Stimulated activated CD8-positive, alpha-beta memory T cell treated with anti-CD3 and anti-CD28 coated beads, Interleukin-2, amount 100 ng/mL, for 1 hour (primary cell): Measurements from ENCODE around the gene SORCS2.

Source experiments
- DNase-seq, 2 donors: peaks; one replicate each; pipeline ENCODE4 v3.0.0-alpha.2; 2020; ENCODE audit warnings: low read depth in 2 of 2

The SORCS2 gene

DNA sequence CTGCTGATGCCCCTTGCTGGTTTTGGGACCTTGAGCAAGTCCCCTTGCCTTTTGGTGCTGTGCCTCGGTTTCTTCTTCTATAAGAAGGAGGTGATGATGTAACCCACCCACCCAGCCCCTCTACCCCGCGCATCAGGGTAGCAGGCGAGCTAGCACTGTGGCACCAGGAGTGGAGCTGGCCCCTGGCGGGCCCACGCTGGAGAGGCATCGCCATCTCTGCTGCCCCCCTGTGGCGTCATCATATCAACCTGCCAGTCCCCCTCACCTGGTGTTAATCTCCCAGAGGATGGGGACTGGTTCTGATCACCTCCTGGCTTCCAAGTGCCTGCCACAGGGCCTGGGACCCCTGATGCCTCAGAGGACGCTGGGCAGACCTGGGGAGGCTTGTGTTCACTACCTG is 6.3 kb upstream of the SORCS2 start:
- no peak for DNase-seq

DNA sequence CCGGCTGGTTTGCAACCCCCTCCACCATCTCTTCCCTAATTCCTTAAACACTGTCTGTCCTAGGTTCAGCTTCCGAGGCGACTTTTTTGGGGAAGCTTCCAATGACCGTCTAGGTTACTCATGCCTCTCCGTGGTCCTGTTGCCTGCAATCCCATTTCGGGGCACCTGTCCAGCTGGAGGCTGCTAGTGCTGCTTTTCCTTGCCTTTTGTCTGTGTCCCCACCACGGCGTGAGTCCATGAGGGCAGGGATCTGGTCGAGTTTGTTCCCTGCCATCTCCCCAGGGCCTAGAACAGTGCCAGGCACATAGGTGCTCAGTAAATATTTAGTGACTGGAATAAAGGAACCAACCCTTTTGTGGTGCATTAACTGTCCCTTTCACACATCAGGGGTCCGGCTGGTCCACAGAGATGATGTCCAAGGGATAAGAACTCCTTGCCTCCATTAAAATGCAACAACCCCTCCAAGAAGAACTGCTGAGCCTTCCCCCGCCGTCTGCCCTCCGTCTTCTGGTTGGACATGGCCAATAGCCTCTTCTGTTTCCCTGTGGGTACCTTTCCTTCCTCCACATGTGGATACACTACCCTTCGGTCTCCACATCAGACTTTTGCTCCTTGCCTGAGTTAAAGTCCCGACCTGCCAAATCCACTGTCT is 5.7 kb upstream of the SORCS2 start:
- DNase-seq = no peak

DNA sequence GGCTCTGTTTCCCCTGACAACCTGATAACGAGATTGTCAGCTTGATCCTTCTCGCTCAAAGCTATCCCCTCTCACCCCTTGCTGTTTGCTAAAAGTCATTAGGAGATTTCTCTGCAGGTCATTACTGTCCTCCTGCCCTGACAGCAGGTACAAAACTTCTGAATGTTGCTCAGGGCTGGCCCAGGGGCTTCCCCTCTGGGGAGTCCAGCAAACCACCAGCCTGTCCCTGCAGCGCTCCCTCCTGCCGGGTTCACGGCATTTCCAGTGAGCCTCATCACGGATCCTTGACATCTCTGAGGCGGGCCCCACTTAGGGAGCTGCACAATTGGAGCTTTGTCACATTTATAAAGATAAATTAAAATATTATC is 5.2 kb upstream of the SORCS2 start:
- DNase-seq = no peak

DNA sequence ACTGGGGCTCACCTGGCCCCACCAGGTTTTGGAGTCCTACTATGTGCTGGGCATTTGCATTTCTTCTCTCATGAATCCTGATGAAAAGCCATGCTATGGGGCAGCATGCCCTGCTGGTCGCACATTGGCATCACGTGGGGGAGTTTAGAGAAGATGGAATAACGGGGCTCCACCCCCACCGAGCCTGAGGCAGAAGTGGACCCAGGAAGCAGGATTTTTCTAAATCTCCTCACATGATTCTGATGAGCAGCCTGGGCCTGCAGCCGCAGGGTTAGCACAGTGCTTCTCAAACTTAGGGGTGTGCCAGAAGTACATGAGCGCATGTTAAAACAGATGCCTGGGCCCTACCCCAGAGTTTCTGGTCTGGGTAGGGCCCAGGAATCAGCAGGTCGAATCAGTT is 4.6 kb upstream of the SORCS2 start:
- no peak for DNase-seq

DNA sequence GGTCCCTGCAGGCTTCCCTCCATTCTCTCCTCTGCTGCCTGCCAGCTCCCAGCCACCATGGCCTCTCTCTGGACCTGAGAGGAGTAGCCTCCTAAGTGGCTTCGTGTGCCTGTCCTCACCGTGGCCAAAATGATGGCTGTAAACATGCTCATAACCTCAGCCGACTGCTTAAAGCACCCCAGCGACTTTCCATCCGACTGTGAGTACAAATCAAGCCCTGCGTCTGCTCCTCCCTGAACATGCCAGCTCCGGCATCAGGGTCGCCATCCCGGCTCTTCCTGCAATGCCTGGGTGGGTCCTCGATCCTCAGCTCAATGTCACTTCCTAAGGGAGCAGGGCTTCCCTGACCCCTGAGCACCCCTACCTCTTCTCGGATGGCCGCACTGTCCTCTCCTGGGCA is 3.3 kb upstream of the SORCS2 start:
- DNase-seq = no peak

DNA sequence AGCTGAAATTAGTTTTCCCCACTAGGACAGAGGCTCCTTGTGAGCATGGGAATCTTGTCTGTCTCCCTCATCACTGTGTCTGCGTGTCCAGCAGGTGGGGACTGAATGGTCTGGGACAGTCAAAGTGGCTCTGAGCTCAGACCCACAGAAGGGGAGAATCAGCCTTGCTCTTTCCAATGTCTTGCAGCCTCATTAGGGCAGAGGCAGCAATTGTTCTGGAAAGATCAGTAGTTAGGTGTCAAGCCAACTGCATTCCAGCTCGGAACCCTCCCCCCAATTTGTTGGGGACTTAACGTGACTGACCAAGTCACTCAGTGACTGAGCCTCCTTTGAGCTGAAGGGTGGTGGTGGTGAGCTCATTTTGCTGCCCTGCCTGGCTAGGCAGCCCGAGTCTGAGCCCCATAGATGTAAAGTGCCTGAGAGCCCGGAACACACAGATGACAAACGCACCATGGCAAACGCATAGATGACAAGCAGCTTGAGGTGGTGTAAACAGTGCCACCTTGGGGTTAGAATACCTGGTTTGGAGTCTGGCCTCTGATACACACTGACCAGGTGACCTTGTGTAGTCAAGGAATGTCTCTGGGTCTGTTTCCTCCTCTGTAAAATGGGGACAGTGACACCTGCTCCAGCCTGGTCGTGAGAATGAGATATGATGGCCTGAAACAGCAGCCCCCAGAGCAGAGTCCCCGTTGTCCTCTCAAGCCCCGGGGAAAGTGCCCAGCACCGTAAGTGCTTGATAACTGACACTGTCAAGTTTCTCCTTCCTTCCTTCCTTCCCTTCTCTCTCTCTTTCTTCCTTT is 2.7 kb upstream of the SORCS2 start:
- no peak for DNase-seq

DNA sequence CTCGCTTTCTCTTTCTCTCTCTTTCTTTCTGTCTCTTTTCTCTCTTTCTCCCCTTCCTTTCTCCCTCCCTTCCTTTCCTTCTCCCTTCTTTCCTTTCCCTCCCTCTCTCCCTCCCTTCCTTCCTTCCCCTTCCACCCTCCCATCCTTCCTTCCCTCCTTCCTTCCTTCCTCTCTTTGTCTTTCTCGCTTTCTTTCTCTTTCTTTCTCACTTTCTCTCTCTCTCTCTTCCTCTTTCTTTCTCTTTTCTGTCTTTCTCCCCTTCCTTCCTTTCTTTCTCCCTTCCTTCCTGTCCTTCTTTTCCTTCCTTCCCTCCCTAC is 2.1 kb upstream of the SORCS2 start:
- no peak for DNase-seq

DNA sequence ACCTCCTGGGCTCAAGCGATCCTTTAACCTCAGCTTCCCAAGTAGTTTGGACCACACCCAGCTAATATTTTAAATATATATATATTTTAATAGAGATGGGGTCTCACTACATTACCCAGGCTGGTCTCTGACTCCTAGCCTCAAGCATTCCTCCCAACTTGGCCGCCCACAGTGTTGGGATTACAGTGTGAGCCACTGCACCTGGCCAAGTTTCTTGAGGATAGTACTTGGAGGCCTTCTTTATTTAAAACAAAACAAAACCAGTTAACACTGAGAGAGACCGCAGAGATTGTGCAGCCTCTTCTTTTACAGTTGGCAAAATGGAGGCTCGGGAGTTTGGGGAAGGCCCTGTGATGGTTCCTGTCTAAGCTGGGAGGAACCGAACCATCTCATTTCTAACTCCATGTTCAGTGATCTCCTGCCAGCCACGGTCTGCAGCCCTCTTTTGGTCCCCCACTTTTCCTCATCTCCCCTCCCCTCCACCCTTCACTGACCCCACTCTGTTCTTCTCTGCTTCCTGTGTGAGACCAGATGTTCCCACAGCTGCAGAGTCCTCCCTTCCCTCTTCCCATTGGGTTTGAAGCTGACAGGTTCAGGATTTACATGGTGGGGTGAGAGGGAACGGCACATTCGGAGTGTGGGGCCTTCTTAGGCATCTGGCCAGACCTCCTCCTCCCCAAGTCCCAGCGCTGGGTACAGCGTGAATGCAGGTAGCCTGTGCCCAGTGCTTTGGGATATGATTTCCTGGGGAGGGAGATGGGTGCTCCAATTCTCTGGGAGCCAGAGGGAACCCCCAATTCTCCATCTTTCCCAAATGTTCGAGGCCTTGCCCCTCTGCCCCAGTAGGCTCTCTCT is 1.4 kb upstream of the SORCS2 start:
- DNase-seq = no peak

DNA sequence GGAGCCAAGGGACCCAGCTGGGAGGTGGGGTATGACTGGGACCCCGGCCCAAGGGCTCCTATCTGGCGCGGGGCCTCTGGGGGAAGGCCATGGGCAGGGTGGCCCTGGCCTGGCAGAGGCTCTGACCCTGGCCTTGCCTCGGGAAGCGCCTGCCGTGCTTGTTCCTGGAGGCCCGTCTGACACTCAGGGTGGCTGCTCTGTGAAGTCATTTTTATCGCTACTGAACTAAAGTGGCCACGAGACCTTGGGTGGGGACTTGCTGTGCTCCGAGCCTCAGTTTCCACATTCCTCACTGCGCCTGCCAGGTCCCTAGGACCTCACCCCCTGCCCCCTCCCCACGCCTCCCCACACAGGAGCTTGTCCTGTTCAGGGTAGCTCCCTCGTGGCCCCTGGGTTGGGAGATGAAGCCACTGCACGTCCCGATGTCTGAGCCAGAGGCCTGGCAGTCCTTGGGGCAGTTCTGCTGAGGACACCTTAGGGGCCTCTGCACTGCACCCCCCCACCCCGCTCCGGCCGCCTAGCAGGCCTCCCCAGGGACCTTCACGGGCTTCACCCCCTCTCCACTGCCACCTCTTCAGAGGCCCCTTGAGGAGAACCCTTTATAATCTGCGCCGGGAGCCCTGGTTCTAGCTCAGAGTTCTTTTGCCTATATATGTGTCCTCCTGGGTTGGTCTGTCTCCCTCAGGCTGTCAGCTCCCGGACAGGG is 639 bp upstream of the SORCS2 start:
- DNase-seq = no peak

DNA sequence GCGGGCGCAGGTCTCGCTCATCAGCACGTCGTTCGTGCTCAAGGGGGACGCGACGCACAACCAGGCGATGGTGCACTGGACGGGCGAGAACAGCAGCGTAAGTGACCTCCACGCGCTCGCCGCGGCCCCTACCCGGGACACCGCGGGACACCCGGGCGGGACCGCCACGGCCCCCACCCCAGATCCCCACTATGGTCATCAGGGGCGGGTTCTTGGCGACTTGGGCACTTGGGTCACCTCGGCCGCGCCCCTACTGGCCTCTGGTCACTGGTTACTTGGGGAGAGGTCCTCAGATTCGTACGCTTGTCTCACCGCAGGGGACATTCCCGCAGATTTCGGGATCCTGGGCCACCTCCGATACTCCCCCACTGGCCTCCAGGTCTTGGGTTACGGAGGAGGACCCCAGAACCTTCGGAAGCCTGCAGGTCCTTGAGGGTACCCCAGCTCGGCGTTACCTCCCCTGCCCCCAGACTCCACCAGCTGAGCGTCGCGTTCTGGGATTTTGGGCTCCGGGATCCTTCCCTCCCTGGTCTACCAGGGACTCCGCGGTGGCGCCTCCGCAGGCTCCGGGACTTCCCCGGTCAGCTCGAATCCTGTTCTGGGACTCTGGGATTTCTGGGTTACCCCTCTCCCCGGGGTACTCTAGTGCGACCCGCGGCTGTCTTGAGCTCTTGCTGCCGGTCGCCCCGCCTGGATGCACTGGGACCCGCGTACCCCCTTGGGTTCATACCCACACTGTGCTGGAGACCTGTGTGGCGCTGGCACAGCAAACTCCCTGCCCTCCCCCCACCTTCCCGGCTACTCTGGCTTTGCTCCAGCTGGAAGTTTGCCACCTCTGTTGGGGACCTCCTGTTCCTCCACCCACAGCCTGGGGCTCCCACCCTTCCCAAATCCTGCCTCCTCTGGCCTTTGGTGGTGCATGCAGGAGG is 956 bp downstream of the SORCS2 start:
- no peak for DNase-seq

DNA sequence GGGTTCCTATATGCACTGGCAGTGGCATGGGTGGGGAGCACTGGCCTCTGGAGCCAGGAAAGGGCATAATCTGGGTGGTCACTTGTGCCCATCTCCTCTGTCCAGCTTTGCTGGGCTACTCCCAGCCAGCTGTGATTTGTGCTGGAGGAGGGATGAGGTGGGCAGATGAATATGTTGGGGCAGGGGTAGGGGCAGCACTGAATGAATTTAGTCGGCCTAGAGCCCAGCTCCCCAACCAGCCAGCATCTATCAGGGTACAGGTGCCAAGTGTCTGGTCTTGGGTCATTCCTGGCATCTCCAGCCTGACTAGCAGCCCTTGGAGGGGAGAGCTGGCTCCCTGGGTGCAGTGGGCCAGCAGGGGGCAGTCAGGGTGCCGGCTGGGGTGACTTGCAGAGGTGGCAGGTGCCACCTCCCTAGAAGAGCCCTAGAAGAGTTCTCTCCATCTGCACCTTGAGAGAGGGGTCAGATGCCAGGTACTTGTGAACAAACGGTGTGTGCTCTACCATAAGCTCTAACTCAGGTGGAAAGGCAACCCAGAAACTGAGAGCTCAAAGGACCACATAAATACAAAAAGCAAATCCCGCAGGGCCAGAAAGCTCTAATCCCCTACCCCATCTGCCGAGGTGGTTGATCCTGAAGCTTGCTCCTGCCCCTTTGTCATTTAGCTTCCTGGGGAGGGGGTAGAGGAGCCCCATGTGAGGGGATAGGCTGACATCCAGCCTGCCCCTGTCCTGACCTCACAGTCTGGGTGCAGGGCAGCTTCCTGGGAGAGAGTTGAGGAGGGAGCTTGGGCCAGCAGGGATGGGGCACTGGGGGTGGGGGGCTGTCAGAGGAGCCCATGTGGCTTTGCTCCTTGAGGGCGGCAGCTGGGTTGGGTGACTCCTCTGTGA is 2.2 kb downstream of the SORCS2 start:
- DNase-seq = no peak

DNA sequence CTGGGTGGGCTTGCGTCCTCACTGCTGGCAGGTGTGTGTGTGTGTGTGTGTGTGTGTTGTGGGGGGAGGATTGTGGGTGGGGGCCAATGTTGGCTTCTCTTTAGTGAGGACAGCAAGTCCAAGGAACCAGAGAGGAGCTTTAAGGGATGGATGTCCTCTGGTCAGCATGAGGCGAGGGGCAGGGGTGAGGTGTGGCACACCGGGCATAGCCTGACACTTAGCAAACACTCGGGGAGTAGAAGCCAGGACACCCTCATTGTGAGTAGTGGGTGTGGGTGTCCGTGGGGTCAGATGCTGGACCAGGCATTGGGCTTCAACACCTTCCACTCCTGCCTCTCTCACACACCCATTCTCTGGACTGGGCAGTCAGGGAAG is 2.8 kb downstream of the SORCS2 start:
- DNase-seq = no peak

DNA sequence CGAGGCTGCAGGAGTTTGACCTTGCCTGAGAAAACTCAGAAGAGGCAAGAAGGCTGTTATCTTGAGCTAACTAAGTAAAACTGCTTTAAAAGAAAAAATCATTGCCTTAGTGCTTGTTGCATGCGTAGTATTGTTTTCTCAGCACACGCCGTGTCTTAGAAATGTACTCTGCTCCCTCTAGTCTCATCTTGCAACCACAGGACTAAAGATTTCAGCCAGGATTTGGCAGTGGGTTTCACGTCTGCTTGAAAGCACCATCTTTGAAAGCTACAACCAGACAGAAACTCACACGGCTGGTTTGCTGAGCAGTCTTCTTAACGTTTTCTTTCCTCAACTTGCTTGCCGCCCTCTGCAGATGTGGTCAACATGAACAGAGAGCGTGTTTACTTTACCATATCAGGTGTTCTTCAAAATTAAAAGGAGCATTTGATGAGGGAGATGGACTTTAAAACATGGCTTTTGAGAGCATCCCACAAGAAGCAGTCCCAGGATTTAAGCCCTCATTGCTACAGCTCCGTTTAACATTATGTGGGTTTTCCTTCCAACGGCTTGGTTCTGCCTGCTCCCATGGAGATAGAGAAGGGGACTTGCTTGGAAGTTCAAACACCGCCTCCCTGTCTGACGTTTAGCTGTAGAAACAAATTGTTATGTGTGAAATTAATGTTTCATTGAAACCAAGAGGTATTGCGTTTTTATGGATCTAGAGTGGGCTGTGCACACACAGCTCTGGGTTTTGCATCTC is 3.4 kb downstream of the SORCS2 start:
- DNase-seq = no peak

DNA sequence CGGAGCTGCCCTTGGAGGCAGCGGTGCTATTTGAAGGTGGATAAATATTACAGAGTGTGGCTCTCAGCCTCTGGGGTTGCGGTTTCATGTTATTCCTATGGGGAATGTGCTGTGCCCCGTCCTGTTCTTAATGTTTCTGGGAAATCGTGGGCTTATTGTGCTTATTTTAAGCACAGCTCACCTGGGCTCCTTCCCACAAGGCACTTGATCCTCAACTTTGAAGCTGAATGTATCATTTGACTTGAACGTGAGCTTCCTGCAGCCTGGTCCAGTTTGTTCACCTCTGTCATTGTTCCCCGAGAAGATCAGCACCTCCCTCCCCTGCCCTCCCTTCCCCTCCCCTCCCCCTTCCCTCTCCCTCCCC is 3.9 kb downstream of the SORCS2 start:
- DNase-seq = no peak

DNA sequence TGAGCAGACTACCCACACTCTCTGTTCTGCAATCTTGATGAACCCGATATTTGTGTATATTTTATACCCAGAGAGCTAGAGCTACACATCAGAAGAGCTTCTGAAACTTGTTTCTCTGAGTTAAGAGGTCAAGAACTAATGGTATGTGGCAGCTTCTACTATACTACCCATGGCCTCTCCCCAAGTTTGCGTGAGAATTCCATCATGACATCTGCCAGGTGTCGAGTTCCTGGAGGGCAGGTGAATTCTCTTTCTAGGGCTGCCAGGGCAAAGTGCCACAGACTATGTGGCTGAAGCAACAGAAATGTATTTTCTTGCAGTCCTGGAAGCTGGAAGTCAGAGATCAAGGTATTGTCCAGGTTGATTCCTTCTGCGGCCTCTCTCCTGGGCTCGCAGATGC is 4.4 kb downstream of the SORCS2 start:
- no peak for DNase-seq

DNA sequence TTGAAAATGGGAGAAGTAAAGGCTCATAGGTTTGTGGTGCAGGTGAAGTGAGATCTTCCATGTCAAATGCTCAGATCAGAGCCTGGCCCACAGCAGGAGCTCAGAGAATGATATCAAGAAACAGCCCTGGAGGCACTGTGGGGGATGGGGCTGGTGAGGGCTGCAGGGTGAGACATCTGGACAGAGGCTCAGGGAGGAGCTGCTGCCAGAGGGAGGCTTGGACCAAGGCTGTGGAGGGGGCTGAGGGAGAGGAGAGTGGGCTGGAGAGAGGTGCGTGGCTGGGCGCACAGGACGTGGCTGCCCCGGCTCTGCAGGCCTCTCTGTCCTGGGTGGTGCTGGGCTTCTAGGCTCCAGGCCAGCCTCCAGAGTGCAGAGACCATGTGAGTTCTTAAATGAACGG is 5.6 kb downstream of the SORCS2 start:
- no peak for DNase-seq

DNA sequence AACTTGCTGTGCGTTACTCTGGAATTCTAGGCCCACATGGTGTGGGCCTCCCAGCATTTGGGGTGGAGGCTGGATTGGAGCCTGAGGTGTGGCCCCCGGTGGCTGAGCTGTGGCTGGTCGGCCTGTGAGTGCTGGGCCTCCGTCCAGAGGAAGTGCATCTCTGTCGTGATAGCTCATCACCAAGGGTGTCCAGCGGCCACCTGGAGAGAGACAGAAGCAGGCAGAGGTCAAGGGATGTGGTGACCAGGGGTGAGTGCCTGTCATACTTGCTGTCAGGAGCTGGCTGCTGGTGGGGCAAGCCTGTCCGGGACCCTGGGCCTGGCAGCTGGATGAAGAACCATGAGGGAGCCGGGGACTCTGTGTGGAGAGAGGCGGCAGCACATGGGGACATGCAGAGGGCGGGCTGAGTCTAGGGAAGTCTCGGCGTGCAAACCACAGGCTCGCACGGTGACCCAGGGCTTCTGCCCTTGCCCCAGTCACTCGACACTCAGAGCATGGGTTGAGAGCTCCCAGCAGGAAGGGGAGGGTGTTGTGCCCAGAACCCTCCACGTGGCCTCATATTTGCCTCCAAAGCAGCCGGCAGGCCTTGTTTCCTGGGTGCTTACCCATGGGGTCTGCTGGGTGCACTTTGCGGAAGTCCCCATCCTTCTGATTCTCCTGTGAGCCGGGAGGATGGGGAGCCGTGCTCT is 6.2 kb downstream of the SORCS2 start:
- DNase-seq = no peak

DNA sequence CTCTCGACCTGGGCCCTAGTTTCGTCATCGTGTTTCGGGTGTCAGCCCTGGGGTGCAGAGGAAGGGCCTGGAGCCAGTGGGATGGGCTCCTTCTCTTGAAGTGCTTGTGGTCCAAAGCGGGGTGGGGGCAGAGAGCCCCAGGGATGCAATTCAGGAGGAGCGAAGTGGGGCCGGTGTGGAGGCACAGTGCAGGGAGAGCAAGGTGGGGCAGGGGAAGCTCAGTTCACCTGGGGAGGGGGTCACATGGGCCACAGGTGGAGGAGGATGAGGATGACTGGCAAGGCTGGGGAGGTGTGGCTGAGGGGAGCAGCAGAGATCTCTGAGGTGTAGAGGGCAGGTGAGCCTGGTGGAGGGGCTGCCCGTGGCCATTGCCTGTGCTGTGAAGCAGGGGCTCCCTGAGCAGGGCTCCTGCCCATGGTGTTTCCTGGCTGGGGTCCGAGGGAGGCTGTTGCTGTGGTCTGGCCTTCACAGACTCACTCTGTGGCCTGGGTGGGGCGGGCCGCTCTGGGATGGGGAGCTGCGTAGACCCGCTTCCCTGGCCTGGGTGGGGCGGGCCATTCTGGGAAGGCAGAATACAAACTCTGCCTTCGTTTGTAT is 6.9 kb downstream of the SORCS2 start:
- no peak for DNase-seq
